Ovary (tissue), 9 donors: Measurements from ENCODE around the gene PLXNB3. TPM values are rescaled to one million over a fixed set of nuclear protein-coding genes. Genes with fewer than 3 reads are reported as not detected.
A peak's percentile ranks its signal among the peaks of the same experiment; 100 is the strongest.

Experiments used
- DNase-seq, 5 donors: peaks; one replicate each; pipeline ENCODE4 v3.0.0-alpha.2; 2019 to 2020
- H3K27ac ChIP-seq, 2 donors: fragments of 200-600 bp; one replicate each; pipeline versions ENCODE4 v1.5.1 to v1.8.0; 2019 to 2022
- H3K27me3 ChIP-seq: fragments of 200-600 bp; one replicate; pipeline ENCODE4 v1.8.0; 2022
- H3K36me3 ChIP-seq: fragments of 200-600 bp; sonication (generic); one replicate; pipeline ENCODE4 v1.5.1; 2019
- H3K4me1 ChIP-seq: one replicate; pipeline ENCODE4 v1.8.1; 2013; ENCODE audit warnings: mild to moderate bottlenecking, moderate library complexity; ENCODE audit not compliant: insufficient read depth
- H3K4me3 ChIP-seq: fragments of 200-600 bp; sonication (generic); one replicate; pipeline ENCODE4 v1.5.1; 2017
- H3K9me3 ChIP-seq, 2 donors: fragments of 200-600 bp in 1 of 2; sonication (generic) in 1 of 2; one replicate each; pipeline versions ENCODE4 v1.5.1 to v1.8.1; 2013 to 2019; ENCODE audit warnings: mild to moderate bottlenecking in 1 of 2, moderate library complexity in 1 of 2
- CTCF ChIP-seq, 3 donors: fragments of 450-650 bp in 2 of 3; fragments of 200-600 bp in 1 of 3; IDR thresholded peaks; one replicate each; pipeline versions ENCODE4 v1.5.1 to v1.8.0; 2016 to 2022; ENCODE audit warnings: antibody characterized with exemption in 3 of 3, mild to moderate bottlenecking in 1 of 3
- EP300 ChIP-seq: sonication (generic); formaldehyde crosslinking; IDR thresholded peaks from one replicate; pipeline ENCODE4 v1.6.1; 2017; ENCODE audit warnings: antibody characterized with exemption
- POLR2A ChIP-seq: fragments of 450-650 bp; IDR thresholded peaks from one replicate; pipeline ENCODE4 v1.6.1; 2017; ENCODE audit warnings: antibody characterized with exemption, mild to moderate bottlenecking, moderate library complexity
- WGBS, 3 donors: extraction: QIAGEN DNeasy Blood & Tissue Kit in 1 of 3; methylation state at CpG; one replicate each; pipeline versions ENCODE4 v1.1.5 to v1.1.7; 2013 to 2017; 5-methylcytosine and 5-hydroxymethylcytosine counted together
- intact Hi-C, 4 donors: fragments of 100-400 bp; cut with DNase I; formaldehyde crosslinking; loops; one replicate each; pipeline versions ENCODE4 v1.11.0 to v1.15.1; 2022 to 2023
- polyA plus RNA-seq, 2 donors: library from polyadenylated mRNA; stranded (reverse); fragments of 200-250 nt in 1 of 2; fragments of 350-450 nt in 1 of 2; fragmentation: Illumina TruSeq in 1 of 2; extraction: RNeasy Lipid Tissue Mini Kit (QIAGEN cat#74804) in 1 of 2; gene quantifications; one replicate each; pipeline ENCODE4 v1.2.3, GENCODE V29; 2013 to 2014
- total RNA-seq, 7 donors: library from RNA; depleted of rRNA in 2 of 7; stranded (reverse); fragments of >200 nt in 2 of 7; fragmentation: NEBNext Ultra II Directional in 3 of 7; extraction: Animal tissue kit (Norgen Biotek cat#: 25700) in 3 of 7; gene quantifications; one replicate each; pipeline versions ENCODE4 v1.1.0 to v1.2.4, GENCODE V29; 2016 to 2023
- donor health status: DM: no; HTN: no; CAD: no; lungs with moderate emphysema.
- donor health status: DM: no; HTN: no; CAD: no.
- donor health status: Bipolar disorder and iron deficiency.
- donor health status: DM: yes; HTN: yes; CAD: no.
- donor health status: DM: no; HTN: no; CAD: no.
- donor health status: DM: yes; HTN: yes; CAD: no.

The PLXNB3 gene
- total and polyA plus RNA-seq, 9 donors = 0.46 to 5.0 (median 0.95) TPM

GRCh38 chrX:153755136-153755535 is 8.9 kb upstream of the PLXNB3 start:
- intact Hi-C loops = no loop called here
- no peaks in the 10 kb centered on the region for H3K4me1 ChIP-seq
- H3K9me3 ChIP-seq = no peaks in the 10 kb centered on the region
- no peak for DNase-seq
- 73 to 85% (median 81%) methylated on average over 1 of the region's 1 CpG for WGBS, 3 donors
- H3K27me3 ChIP-seq = no peaks in the 10 kb centered on the region
- H3K36me3 ChIP-seq = no peaks in the 10 kb centered on the region
- TF ChIP-seq CTCF (IDR thresholded peaks at IDR 0.05) (no peak), POLR2A (no peak), EP300 (no peak)
- H3K4me3 ChIP-seq = no peak overlapping the region
- H3K27ac ChIP-seq = no peak overlapping the region

DNA sequence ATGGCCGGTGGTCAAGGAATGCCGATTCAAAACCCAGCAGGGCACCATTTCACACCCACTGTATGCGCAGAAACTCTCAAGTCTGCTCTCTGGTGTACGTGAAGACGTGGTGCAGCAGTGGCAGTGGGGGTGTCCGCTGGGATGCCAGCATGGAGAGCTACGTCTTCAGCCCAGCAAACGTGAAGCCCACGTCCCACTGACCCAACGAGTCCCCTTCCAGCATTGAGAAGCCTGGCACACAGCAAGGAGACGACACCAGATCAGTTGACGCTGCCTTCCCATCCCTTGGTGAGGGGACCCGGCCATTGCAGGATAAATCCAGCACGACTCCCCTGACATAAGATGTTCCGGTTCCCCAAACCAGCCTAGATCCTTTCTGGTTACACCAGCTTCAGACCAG is 2.2 kb upstream of the PLXNB3 start:
- Histone ChIP-seq H3K36me3 (no peaks in the 10 kb centered on the region), H3K27ac (no peak overlapping the region), H3K4me1 (no peaks in the 10 kb centered on the region), H3K4me3 (no peak overlapping the region), H3K27me3 (no peaks in the 10 kb centered on the region), H3K9me3 (no peaks in the 10 kb centered on the region)
- 81 to 86% (median 84%) methylated on average over 15 of the region's 15 CpGs for WGBS, 3 donors
- peak in 1 of 5 donors; percentile 12 for DNase-seq
- intact Hi-C loops = loop anchor here in 1 of 4 donors (5.0 kb wide), 1 partner anchor 190 kb away; no protein-coding TSS in a partner anchor
- TF ChIP-seq CTCF (IDR thresholded peaks at IDR 0.05) = no peak
- no peak for TF ChIP-seq EP300
- no peak for TF ChIP-seq POLR2A

DNA sequence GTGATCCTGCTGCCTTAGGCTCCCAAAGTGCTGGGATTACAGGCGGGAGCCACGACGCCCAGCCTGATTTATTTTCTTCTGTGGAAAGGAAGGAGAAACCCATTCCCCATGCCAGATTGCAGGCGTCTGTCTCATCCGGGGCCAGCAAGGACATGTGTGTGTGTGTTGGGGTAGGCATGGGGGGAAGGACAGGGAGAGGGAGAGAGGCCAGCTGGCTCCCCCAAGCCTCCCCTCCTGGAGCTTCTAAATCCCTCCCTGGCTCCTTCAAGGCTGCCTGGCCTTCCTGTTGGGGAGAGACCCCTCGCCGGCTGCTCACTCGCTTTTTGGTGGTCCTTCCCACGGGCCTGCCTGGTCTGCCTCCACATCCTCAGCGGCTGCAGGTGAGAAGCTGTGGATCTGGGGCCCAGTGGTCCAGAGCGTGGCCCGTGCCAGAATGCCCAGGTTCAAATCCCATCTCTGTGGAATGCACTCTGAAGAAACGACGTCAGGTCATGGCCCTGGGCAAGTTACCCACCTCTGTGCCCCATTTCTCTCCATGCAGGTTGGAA is 1.3 kb upstream of the PLXNB3 start:
- Histone ChIP-seq H3K4me3 (no peak overlapping the region), H3K9me3 (no peaks in the 10 kb centered on the region), H3K4me1 (no peaks in the 10 kb centered on the region), H3K36me3 (no peaks in the 10 kb centered on the region), H3K27me3 (no peaks in the 10 kb centered on the region), H3K27ac (no peak overlapping the region)
- 83 to 85% (median 84%) methylated on average over 14 of the region's 14 CpGs for WGBS, 3 donors
- TF ChIP-seq POLR2A (no peak), CTCF (IDR thresholded peaks at IDR 0.05) (no peak), EP300 (no peak)
- DNase-seq = no peak
- intact Hi-C loops = loop anchor here in 1 of 4 donors (5.0 kb wide), 1 partner anchor 190 kb away; no protein-coding TSS in a partner anchor

DNA sequence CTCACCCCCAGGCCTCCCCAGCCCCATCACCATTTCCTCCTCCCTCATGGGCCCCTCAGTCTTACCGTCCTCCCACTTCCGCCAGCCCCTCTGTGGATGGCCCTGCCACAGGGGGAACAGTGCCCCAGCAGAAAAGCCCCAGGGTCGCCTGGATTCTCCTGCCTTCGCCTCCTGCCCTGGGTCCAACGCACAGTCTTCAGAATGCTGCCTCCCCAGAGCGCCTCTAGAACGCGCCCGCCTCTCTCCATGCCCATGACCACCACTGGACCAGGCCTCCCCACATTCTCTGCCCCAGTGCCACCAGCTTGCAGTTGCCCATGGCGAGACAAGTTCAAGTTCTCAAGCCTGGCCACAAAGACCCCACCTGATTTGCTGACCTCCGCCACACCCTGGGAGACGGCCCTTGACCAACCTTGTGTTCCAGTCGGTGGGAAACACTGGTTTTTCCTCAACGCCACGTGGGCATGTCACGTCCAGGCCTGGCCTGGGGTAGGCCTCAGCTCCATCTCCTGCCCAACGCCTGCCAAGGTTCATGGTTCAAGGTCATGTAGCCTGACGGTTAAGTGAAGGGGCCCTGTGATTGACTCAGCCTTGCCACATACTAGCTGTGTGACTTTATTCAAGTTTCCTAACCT is 634 bp upstream of the PLXNB3 start:
- peak in 2 of 5 donors; percentile 28 to 35 for DNase-seq
- 85 to 88% (median 88%) methylated on average over 18 of the region's 18 CpGs for WGBS, 3 donors
- intact Hi-C loops = loop anchor here in 1 of 4 donors (5.0 kb wide), 1 partner anchor 189 kb away; no protein-coding TSS in a partner anchor

More for the DNA sequence above, 634 bp upstream of the PLXNB3 start:
- Histone ChIP-seq H3K27me3 (no peaks in the 10 kb centered on the region), H3K4me3 (no peak overlapping the region), H3K36me3 (no peaks in the 10 kb centered on the region), H3K27ac (no peak overlapping the region), H3K9me3 (no peaks in the 10 kb centered on the region), H3K4me1 (no peaks in the 10 kb centered on the region)
- no peak for TF ChIP-seq EP300
- TF ChIP-seq POLR2A = no peak
- no peak for TF ChIP-seq CTCF (IDR thresholded peaks at IDR 0.05)
